ENCODE data around the gene DMBX1.

Gene DMBX1

DNA sequence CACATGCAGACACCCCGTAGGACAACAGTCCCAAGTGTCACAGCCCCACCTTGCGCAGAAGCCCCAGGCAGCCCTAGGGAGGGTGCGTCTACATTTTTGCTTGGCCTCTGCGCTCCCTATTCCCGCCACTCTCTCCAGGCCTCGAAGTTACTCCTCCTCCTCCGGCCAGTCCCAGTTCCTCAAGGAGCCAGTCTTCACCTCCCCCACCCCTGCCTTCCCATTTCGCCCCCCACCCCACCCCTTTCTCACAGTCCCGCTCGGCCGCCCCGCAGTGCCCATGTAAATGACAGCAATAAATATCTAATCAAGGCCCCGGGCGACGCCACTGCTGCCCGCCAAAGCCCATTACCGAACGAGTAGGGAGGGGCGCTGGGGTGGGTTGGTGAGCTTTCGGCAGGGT, 3.2 kb downstream of the DMBX1 start:
- no peaks in the 10 kb centered on the region for H4K20me1 ChIP-seq (ENCODE audit: insufficient read depth, low read length)
- H3K9me2 ChIP-seq (ENCODE audit: low read depth, low read length) = no peaks in the 10 kb centered on the region
- H3K27me3 ChIP-seq (ENCODE audit: insufficient read depth, low read length) = peaks cover 13% of the 10 kb centered on the region
- H3K4me3 ChIP-seq (ENCODE audit: low read depth, low read length, poor library complexity, severe bottlenecking) = no peak overlapping the region
- no peaks in the 10 kb centered on the region for H3K36me3 ChIP-seq (ENCODE audit: insufficient read depth, low read length)
- H3K4me1 ChIP-seq (ENCODE audit: insufficient read depth, low read length, severe bottlenecking) = no peaks in the 10 kb centered on the region
- H2AFZ ChIP-seq (ENCODE audit: low read length) = no peak overlapping the region
- no peak overlapping the region for H3K27ac ChIP-seq (ENCODE audit: low read depth, low read length, poor library complexity, severe bottlenecking)
- no peaks in the 10 kb centered on the region for H3K9me3 ChIP-seq (ENCODE audit: low read length)
- no peak overlapping the region for H3K4me2 ChIP-seq (ENCODE audit: low read length)
- no peak overlapping the region for H3K9ac ChIP-seq (ENCODE audit: low read length)
- TF ChIP-seq, protein P1, sequence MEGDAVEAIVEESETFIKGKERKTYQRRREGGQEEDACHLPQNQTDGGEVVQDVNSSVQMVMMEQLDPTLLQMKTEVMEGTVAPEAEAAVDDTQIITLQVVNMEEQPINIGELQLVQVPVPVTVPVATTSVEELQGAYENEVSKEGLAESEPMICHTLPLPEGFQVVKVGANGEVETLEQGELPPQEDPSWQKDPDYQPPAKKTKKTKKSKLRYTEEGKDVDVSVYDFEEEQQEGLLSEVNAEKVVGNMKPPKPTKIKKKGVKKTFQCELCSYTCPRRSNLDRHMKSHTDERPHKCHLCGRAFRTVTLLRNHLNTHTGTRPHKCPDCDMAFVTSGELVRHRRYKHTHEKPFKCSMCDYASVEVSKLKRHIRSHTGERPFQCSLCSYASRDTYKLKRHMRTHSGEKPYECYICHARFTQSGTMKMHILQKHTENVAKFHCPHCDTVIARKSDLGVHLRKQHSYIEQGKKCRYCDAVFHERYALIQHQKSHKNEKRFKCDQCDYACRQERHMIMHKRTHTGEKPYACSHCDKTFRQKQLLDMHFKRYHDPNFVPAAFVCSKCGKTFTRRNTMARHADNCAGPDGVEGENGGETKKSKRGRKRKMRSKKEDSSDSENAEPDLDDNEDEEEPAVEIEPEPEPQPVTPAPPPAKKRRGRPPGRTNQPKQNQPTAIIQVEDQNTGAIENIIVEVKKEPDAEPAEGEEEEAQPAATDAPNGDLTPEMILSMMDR (IDR thresholded peaks at IDR 0.05; ENCODE audit: low read length) = no peak
- no peaks in the 10 kb centered on the region for H3K79me2 ChIP-seq (ENCODE audit: insufficient read depth, low read length)
- H3F3A ChIP-seq (ENCODE audit: insufficient read depth, low read length) = no peaks in the 10 kb centered on the region

DNA sequence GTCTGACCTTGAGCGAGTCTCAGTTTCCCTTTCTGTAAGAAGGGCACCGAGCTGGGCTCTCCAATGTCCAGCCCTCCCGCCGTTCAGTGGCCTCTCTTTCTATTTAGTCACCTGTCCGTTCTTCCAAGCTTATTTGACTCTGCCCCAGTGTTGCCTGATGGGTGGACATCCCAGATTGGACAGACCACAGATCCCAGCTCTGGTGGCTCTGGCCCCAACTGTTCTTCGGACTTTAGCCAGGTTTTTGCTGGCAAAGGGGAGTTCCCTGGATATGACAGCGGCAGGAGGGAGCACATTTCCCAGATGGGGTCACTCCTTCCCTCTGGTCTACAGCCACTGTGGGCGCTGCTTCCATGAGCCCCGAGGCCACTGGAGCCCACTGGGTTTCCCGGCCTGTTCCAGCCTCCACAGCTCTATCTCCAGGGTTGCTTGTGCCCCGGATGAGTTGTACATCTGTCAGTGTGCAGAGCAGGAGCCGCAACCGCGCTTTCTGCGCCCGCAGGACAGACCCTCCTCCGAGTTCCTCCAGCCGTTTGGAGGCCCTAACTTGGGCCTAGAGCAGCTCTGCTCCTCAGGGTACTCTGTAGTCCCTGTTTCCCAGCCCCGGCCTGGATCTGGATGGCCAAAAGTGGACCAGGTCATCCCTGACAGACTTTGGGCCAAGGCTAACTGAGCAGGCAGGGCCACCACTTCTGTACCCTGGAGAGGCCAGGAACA, 3.8 kb downstream of the DMBX1 start:
- no peak overlapping the region for H3K4me3 ChIP-seq (ENCODE audit: low read depth, low read length, poor library complexity, severe bottlenecking)
- H3K27ac ChIP-seq (ENCODE audit: low read depth, low read length, poor library complexity, severe bottlenecking) = no peak overlapping the region
- no peak overlapping the region for H3K4me2 ChIP-seq (ENCODE audit: low read length)
- no peaks in the 10 kb centered on the region for H3K9me3 ChIP-seq (ENCODE audit: low read length)
- no peaks in the 10 kb centered on the region for H3K79me2 ChIP-seq (ENCODE audit: insufficient read depth, low read length)
- H3K36me3 ChIP-seq (ENCODE audit: insufficient read depth, low read length) = no peaks in the 10 kb centered on the region
- TF ChIP-seq, protein P1 (IDR thresholded peaks at IDR 0.05; ENCODE audit: low read length) = no peak
- TF ChIP-seq EZH2 (IDR thresholded peaks at IDR 0.05; ENCODE audit: borderline replicate concordance, low read length) = no peak
- H3K9me2 ChIP-seq (ENCODE audit: low read depth, low read length) = no peaks in the 10 kb centered on the region
- H4K20me1 ChIP-seq (ENCODE audit: insufficient read depth, low read length) = no peaks in the 10 kb centered on the region
- H3K27me3 ChIP-seq (ENCODE audit: insufficient read depth, low read length) = peaks cover 9% of the 10 kb centered on the region
- H2AFZ ChIP-seq (ENCODE audit: low read length) = no peak overlapping the region
- no peak overlapping the region for H3K9ac ChIP-seq (ENCODE audit: low read length)
- H3K4me1 ChIP-seq (ENCODE audit: insufficient read depth, low read length, severe bottlenecking) = no peaks in the 10 kb centered on the region
- no peaks in the 10 kb centered on the region for H3F3A ChIP-seq (ENCODE audit: insufficient read depth, low read length)

DNA sequence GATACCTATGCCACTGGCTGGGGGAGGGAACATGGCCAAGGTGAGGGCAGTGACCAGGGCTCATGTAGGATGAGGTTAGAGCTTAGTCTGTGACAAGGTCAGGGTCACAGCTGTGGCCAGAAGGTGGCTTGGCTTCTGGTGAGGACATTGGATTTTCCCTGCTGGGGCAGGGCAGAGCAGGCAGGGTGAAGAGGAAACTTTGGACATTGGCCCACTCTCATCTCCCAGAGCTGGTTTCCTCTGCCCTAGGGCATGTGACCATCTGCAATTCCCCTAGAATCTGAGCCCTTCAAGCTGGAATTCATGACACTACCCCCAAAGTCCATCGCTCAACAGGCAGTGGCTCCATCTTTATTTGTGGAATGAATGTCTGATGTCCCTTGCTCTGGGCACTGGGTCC, 5.3 kb downstream of the DMBX1 start:
- Histone ChIP-seq H3K9me2 (ENCODE audit: low read depth, low read length) (no peaks in the 10 kb centered on the region), H3K27me3 (ENCODE audit: insufficient read depth, low read length) (peaks cover 7% of the 10 kb centered on the region), H3K4me2 (ENCODE audit: low read length) (no peak overlapping the region), H3K4me1 (ENCODE audit: insufficient read depth, low read length, severe bottlenecking) (no peaks in the 10 kb centered on the region), H4K20me1 (ENCODE audit: insufficient read depth, low read length) (no peaks in the 10 kb centered on the region), H3K4me3 (ENCODE audit: low read depth, low read length, poor library complexity, severe bottlenecking) (no peak overlapping the region), H2AFZ (ENCODE audit: low read length) (no peak overlapping the region), H3K9me3 (ENCODE audit: low read length) (no peaks in the 10 kb centered on the region), H3F3A (ENCODE audit: insufficient read depth, low read length) (no peaks in the 10 kb centered on the region), H3K79me2 (ENCODE audit: insufficient read depth, low read length) (no peaks in the 10 kb centered on the region), H3K36me3 (ENCODE audit: insufficient read depth, low read length) (no peaks in the 10 kb centered on the region), H3K9ac (ENCODE audit: low read length) (no peak overlapping the region), H3K27ac (ENCODE audit: low read depth, low read length, poor library complexity, severe bottlenecking) (no peak overlapping the region)
- TF ChIP-seq EZH2 (IDR thresholded peaks at IDR 0.05; ENCODE audit: borderline replicate concordance, low read length) = no peak
- TF ChIP-seq, protein P1 (IDR thresholded peaks at IDR 0.05; ENCODE audit: low read length) = no peak
